GM19099 (cell line): ENCODE results near the gene ARID1A.

Source experiments
- POLR2A ChIP-seq: IDR thresholded peaks from 3 replicates; pipeline ENCODE4 v1.6.1; 2011; ENCODE audit warnings: low read depth; ENCODE audit not compliant: insufficient read length; ENCODE audit errors: extremely low read depth

Gene ARID1A

GRCh38 chr1:26739329-26739914, 43.6 kb downstream of the ARID1A start:
- TF ChIP-seq POLR2A, result no peak

GRCh38 chr1:26740023-26740634, 44.3 kb downstream of the ARID1A start:
- no peak for TF ChIP-seq POLR2A

- TF ChIP-seq POLR2A, result no peak
Observed at GRCh38 chr1:26740952-26741351, 45.1 kb downstream of the ARID1A start.

GRCh38 chr1:26743426-26744059, 47.7 kb downstream of the ARID1A start:
- TF ChIP-seq POLR2A, result no peak

- TF ChIP-seq POLR2A, result peak; percentile 51
Observed at GRCh38 chr1:26744075-26744959, 48.5 kb downstream of the ARID1A start.

- no peak for TF ChIP-seq POLR2A
Observed at GRCh38 chr1:26745191-26745590, 49.4 kb downstream of the ARID1A start.

- no peak for TF ChIP-seq POLR2A
Observed at GRCh38 chr1:26747048-26747447, 51.2 kb downstream of the ARID1A start.

GRCh38 chr1:26748351-26748750, 52.5 kb downstream of the ARID1A start:
- no peak for TF ChIP-seq POLR2A

GRCh38 chr1:26749458-26749857, 53.6 kb downstream of the ARID1A start:
- TF ChIP-seq POLR2A, result no peak

- no peak for TF ChIP-seq POLR2A
Observed at GRCh38 chr1:26750428-26750827, 54.6 kb downstream of the ARID1A start.

- TF ChIP-seq POLR2A, result no peak
Observed at GRCh38 chr1:26752519-26752918, 56.7 kb downstream of the ARID1A start.

GRCh38 chr1:26754086-26754874, 58.5 kb downstream of the ARID1A start:
- TF ChIP-seq POLR2A, result no peak

- TF ChIP-seq POLR2A, result no peak
Observed at GRCh38 chr1:26758358-26758757, 62.5 kb downstream of the ARID1A start.

GRCh38 chr1:26759531-26759930, 63.7 kb downstream of the ARID1A start:
- TF ChIP-seq POLR2A, result no peak

GRCh38 chr1:26761217-26761616, 65.4 kb downstream of the ARID1A start:
- TF ChIP-seq POLR2A, result no peak
